ENCODE measurements around the gene XYLT1. TPM values are rescaled to one million over a fixed set of nuclear protein-coding genes. Genes with fewer than 3 reads are reported as not detected.

Gene XYLT1
- total RNA-seq, 1 experiment from 2014 or later, result 7.5 TPM

DNA sequence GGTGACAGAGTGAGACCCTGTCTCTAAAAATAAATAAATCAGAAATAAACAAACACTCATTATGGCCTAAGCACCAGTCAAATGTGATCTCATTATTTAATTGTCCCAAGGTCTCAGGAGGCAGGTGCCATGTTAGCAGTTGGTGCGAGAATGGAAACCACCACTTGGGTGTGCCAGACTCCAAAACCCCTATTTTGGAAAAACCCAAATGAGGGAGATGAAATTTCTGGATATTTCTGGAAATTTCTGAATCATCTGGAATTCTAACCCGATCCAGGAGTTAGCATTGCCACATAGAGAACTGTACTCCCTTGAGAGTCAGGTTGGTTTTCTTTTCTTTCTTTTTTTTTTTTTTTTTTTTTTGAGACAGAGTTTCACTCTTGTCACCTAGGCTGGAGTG, 264.0 kb downstream of the XYLT1 start:
- intact Hi-C loops (cut with micrococcal nuclease; ENCODE audit: unreplicated experiment), result no loop called here
- CTCF ChIA-PET, result interaction anchor here (2.5 kb wide), 1 partner anchor 12 kb away, joined by 7 read pairs; no protein-coding TSS in a partner anchor
- TF ChIP-seq, protein P1, sequence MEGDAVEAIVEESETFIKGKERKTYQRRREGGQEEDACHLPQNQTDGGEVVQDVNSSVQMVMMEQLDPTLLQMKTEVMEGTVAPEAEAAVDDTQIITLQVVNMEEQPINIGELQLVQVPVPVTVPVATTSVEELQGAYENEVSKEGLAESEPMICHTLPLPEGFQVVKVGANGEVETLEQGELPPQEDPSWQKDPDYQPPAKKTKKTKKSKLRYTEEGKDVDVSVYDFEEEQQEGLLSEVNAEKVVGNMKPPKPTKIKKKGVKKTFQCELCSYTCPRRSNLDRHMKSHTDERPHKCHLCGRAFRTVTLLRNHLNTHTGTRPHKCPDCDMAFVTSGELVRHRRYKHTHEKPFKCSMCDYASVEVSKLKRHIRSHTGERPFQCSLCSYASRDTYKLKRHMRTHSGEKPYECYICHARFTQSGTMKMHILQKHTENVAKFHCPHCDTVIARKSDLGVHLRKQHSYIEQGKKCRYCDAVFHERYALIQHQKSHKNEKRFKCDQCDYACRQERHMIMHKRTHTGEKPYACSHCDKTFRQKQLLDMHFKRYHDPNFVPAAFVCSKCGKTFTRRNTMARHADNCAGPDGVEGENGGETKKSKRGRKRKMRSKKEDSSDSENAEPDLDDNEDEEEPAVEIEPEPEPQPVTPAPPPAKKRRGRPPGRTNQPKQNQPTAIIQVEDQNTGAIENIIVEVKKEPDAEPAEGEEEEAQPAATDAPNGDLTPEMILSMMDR (IDR thresholded peaks at IDR 0.05; ENCODE audit: unreplicated experiment), result no peak
- no peaks in the 10 kb centered on the region for H3K36me3 Mint-ChIP-seq (ENCODE audit: insufficient read depth, unreplicated experiment)
- H3K27me3 Mint-ChIP-seq (ENCODE audit: unreplicated experiment), result peaks cover 15% of the 10 kb centered on the region
- H3K4me1 Mint-ChIP-seq (ENCODE audit: low read depth, unreplicated experiment), result peaks cover 13% of the 10 kb centered on the region
- BruUV-seq (replicated peaks), result no TSS peak
- no peak overlapping the region for H3K27ac Mint-ChIP-seq (ENCODE audit: unreplicated experiment)
- H3K4me3 Mint-ChIP-seq (ENCODE audit: low read depth, unreplicated experiment), result no peak overlapping the region
- no peaks in the 10 kb centered on the region for H3K9me3 Mint-ChIP-seq (ENCODE audit: low read depth, unreplicated experiment)
- no peak for DNase-seq

DNA sequence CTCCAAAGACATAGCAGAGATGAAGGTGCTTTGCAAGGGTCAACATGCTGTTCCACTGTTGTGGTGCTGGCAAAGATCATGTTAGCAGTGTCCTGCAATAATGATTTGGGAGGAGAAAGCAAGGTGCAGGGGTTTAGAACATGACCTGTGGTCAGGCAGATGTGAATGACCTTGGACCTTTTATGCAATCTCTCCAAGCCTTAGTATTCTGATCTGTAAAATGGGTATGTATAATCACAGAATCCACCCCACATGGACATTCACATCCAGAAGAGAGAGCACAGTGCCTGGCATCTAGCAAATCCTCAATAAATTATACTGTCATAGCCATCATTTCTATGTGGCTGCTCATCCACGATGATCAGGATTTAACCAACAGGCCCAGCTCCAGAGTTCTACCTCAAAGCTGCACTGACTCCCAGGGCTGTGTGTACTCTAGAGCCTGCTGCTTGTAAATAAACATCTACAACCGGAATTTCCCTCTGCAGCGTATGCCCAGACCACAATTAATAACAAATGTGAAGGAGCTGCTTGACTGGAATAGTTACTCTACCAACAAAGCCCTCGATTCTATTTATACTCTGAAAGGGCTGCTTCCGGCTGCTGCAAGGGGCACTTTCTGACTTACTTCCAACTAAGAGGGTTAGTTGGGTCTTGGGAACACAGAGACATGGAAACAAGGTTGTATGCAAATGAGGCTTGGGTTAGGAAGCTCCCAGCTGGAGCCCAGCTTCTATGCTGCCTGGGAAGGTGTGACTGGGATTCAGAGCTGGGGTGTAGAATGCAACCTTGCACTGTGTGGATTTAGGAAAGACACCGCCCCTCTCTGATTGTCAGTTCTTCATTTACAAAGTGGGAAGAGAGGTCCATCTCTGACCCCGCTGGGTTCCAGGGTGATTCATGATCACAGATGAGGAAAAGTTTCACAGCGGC, 265.2 kb downstream of the XYLT1 start:
- H3K4me1 Mint-ChIP-seq (ENCODE audit: low read depth, unreplicated experiment), result peaks cover 13% of the 10 kb centered on the region
- intact Hi-C loops (cut with micrococcal nuclease; ENCODE audit: unreplicated experiment), result loop anchor here (1.0 kb wide), 1 partner anchor 266 kb away; no protein-coding TSS in a partner anchor
- TF ChIP-seq, protein P1 (IDR thresholded peaks at IDR 0.05; ENCODE audit: unreplicated experiment), result no peak
- no peak overlapping the region for H3K27ac Mint-ChIP-seq (ENCODE audit: unreplicated experiment)
- CTCF ChIA-PET, result interaction anchor here (1.0 to 2.5 kb wide), 3 partner anchors 11 to 67 kb away, joined by 3 to 7 read pairs (median 4); no protein-coding TSS in a partner anchor
- H3K27me3 Mint-ChIP-seq (ENCODE audit: unreplicated experiment), result peaks cover 15% of the 10 kb centered on the region
- H3K4me3 Mint-ChIP-seq (ENCODE audit: low read depth, unreplicated experiment), result no peak overlapping the region
- no peaks in the 10 kb centered on the region for H3K36me3 Mint-ChIP-seq (ENCODE audit: insufficient read depth, unreplicated experiment)
- DNase-seq, result peak; percentile 34
- no TSS peak for BruUV-seq (replicated peaks)
- no peaks in the 10 kb centered on the region for H3K9me3 Mint-ChIP-seq (ENCODE audit: low read depth, unreplicated experiment)

DNA sequence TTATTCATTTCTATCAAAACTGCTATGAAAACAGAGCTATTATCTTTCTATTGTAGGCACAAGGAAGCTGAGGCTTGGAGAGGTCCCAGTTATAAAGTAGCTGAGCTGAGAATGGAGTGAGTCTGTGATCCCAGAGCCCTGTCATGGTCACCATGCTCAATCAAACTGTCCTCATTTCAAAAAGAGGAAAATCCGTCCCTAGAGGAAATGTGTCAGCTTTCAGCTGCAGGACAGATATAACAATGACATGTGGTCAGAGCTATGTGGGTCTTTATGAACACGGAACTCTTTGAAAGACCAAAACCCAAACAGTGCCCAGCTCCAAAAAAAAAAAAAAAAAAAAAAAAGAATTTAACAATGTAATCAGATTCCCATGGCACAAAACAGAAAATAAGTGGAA, 266.1 kb downstream of the XYLT1 start:
- no peak for DNase-seq
- Mint-ChIP-seq H3K36me3 (ENCODE audit: insufficient read depth, unreplicated experiment) (no peaks in the 10 kb centered on the region), H3K27me3 (ENCODE audit: unreplicated experiment) (peaks cover 15% of the 10 kb centered on the region), H3K9me3 (ENCODE audit: low read depth, unreplicated experiment) (no peaks in the 10 kb centered on the region), H3K4me1 (ENCODE audit: low read depth, unreplicated experiment) (peaks cover 13% of the 10 kb centered on the region), H3K27ac (ENCODE audit: unreplicated experiment) (no peak overlapping the region), H3K4me3 (ENCODE audit: low read depth, unreplicated experiment) (no peak overlapping the region)
- no TSS peak for BruUV-seq (replicated peaks)
- CTCF ChIA-PET, result interaction anchor here (0.6 to 2.5 kb wide), 5 partner anchors 10 to 136 kb away, joined by 3 to 7 read pairs (median 4); no protein-coding TSS in a partner anchor
- intact Hi-C loops (cut with micrococcal nuclease; ENCODE audit: unreplicated experiment), result loop anchor here (1.0 kb wide), 1 partner anchor 267 kb away; no protein-coding TSS in a partner anchor
- TF ChIP-seq, protein P1 (IDR thresholded peaks at IDR 0.05; ENCODE audit: unreplicated experiment), result no peak

DNA sequence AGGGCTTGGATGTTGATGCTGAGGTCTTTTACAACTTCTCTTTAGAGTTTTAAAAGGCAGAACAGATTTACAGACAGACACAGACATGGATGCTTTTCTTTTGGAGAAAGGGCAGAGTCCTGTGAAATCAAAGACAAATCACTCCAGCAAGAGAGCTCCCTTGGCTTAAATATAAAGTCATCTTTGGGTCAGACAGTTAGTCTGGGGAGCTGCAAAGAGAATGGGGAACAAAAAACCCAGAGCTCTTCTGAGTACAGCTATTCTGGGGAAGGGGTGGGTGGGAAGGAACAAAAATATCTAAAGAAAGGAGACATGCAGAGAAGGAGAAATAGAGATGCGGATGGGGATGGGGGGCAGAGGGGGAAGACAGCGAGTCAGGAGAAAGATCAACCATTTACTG, 266.6 kb downstream of the XYLT1 start:
- no peaks in the 10 kb centered on the region for H3K9me3 Mint-ChIP-seq (ENCODE audit: low read depth, unreplicated experiment)

More for the DNA sequence above, 266.6 kb downstream of the XYLT1 start:
- TF ChIP-seq, protein P1 (IDR thresholded peaks at IDR 0.05; ENCODE audit: unreplicated experiment), result no peak
- Mint-ChIP-seq H3K4me3 (ENCODE audit: low read depth, unreplicated experiment) (no peak overlapping the region), H3K36me3 (ENCODE audit: insufficient read depth, unreplicated experiment) (no peaks in the 10 kb centered on the region), H3K4me1 (ENCODE audit: low read depth, unreplicated experiment) (peaks cover 13% of the 10 kb centered on the region), H3K27me3 (ENCODE audit: unreplicated experiment) (peaks cover 15% of the 10 kb centered on the region), H3K27ac (ENCODE audit: unreplicated experiment) (no peak overlapping the region)
- CTCF ChIA-PET, result interaction anchor here (0.6 to 2.5 kb wide), 5 partner anchors 10 to 302 kb away, joined by 3 to 7 read pairs (median 4); no protein-coding TSS in a partner anchor
- BruUV-seq (replicated peaks), result no TSS peak
- no peak for DNase-seq
- intact Hi-C loops (cut with micrococcal nuclease; ENCODE audit: unreplicated experiment), result no loop called here
